Measurements from ENCODE around the gene TNNT3.

TNNT3 gene

DNA sequence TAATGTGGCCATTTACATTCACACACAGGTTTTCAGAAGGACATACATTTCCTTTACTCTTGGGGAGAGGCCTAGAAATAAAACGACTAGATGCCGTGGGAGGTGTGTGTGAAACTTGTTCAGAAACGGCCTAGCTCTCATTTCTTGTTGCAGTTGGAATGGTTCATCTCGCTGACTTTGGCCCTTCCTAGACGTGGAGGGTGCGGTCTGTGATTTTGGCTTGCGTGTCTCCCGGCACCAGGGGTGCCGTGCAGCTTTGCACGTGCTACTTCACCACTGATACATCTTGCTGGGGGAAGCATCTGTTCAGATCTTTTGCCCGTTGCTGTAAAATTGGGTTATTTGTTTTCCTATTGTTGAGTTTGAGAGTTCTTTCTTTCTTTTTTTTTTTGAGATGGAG lies 24.7 kb upstream of the TNNT3 start:
- TF ChIP-seq, protein P1, sequence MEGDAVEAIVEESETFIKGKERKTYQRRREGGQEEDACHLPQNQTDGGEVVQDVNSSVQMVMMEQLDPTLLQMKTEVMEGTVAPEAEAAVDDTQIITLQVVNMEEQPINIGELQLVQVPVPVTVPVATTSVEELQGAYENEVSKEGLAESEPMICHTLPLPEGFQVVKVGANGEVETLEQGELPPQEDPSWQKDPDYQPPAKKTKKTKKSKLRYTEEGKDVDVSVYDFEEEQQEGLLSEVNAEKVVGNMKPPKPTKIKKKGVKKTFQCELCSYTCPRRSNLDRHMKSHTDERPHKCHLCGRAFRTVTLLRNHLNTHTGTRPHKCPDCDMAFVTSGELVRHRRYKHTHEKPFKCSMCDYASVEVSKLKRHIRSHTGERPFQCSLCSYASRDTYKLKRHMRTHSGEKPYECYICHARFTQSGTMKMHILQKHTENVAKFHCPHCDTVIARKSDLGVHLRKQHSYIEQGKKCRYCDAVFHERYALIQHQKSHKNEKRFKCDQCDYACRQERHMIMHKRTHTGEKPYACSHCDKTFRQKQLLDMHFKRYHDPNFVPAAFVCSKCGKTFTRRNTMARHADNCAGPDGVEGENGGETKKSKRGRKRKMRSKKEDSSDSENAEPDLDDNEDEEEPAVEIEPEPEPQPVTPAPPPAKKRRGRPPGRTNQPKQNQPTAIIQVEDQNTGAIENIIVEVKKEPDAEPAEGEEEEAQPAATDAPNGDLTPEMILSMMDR (IDR thresholded peaks at IDR 0.05; ENCODE audit: insufficient read depth, low read depth, low read length, missing control alignments), result no peak
- no peak for DNase-seq (ENCODE audit: low read depth)
- H3K4me3 ChIP-seq (ENCODE audit: low read depth, low read length), result no peak overlapping the region

DNA sequence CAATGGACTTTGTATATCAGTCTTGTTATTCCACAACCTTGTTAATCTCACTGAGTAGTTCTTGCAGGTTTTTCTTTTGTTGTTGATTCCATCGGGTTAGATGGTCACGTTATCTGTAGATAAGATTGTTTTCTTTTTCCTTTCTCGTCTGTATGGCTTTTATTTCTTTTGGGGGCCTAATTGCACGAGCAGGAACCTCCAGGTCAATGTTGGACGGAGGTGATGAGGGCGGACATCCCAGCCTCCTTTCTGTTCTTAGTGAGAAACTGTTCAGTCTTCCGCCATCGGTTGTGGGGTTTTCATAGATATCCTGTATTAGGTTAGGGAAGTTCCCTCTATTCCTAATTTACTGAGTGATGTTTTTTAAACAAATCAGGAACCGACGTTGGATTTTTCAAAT lies 23.0 kb upstream of the TNNT3 start:
- DNase-seq (ENCODE audit: low read depth), result no peak
- TF ChIP-seq, protein P1 (IDR thresholded peaks at IDR 0.05; ENCODE audit: insufficient read depth, low read depth, low read length, missing control alignments), result no peak
- no peak overlapping the region for H3K4me3 ChIP-seq (ENCODE audit: low read depth, low read length)

GRCh38 chr11:1896923-1897322 lies 22.6 kb upstream of the TNNT3 start:
- no peak for DNase-seq (ENCODE audit: low read depth)
- TF ChIP-seq, protein P1 (IDR thresholded peaks at IDR 0.05; ENCODE audit: insufficient read depth, low read depth, low read length, missing control alignments), result no peak
- no peak overlapping the region; the same call in 1 of the 2 replicates for H3K4me3 ChIP-seq (ENCODE audit: low read depth, low read length)

DNA sequence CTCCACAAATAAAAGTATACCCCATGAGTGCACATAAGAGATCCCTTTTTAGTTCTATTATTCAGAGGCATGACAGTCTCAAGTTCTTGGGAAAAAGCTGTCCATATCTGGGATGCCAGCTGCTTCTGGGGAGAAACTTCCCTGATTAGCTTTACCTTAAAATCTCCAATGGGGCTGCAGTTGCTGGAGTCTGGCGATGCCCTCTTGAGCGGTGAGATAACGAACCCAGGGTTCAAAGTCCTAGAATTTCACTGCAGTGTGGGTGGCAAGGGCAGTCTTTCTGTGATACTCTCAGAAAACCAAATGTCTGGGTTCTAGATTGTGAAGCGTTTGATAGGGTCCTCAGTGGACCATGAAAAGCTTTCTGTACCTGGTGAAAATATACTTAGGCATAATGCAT lies 20.4 kb upstream of the TNNT3 start:
- TF ChIP-seq, protein P1 (IDR thresholded peaks at IDR 0.05; ENCODE audit: insufficient read depth, low read depth, low read length, missing control alignments), result no peak
- no peak overlapping the region for H3K4me3 ChIP-seq (ENCODE audit: low read depth, low read length)
- no peak for DNase-seq (ENCODE audit: low read depth)

DNA sequence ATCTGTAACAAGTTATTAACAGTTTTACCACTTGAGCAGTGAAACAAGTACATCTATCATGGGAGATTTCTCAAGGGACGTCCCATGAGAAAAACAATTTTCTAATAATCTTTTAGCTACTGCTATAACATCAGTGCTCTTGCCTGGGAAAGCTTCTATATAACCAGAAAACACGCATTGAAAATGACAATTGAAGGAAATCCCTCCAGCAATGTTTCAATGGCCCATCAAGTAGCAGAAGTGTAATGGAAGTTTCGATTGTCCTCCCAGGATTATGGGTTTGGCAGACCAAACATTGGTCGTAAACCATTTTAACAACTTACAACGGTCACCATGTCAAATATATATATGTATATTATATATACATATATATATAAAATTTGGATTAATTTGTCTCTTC lies 19.8 kb upstream of the TNNT3 start:
- H3K4me3 ChIP-seq (ENCODE audit: low read depth, low read length), result no peak overlapping the region
- TF ChIP-seq, protein P1 (IDR thresholded peaks at IDR 0.05; ENCODE audit: insufficient read depth, low read depth, low read length, missing control alignments), result no peak
- DNase-seq (ENCODE audit: low read depth), result no peak

DNA sequence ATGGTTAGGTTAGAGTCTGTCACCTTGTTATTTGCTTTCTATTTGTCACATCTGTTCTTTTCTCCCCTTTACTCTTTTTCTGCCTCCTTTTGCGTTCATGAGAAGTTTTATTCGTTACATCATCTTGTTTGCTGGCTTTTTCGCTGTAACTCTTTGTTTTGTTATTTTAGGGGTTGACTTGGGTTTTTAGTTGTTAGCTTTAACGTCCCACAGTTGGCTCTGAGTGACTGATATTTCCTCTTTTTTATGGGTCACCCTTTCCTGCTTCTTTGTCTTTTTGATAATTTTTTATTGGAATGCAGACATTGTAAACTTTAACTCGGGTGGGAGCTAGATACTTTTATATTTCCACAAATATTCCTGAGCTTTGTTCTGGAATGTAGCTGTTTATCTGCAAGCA lies 13.3 kb upstream of the TNNT3 start:
- H3K4me3 ChIP-seq (ENCODE audit: low read depth, low read length), result no peak overlapping the region
- DNase-seq (ENCODE audit: low read depth), result no peak

More for the DNA sequence above, 13.3 kb upstream of the TNNT3 start:
- TF ChIP-seq, protein P1 (IDR thresholded peaks at IDR 0.05; ENCODE audit: insufficient read depth, low read depth, low read length, missing control alignments), result no peak
